ENCODE data around the gene SLC24A3.

The SLC24A3 gene

GRCh38 chr20:19301142-19301541 lies 88.7 kb downstream of the SLC24A3 start:
- in situ Hi-C loops (cut with HindIII; ENCODE audit: low sequenced_read_pairs): no loop called here

GRCh38 chr20:19301843-19302242 lies 89.4 kb downstream of the SLC24A3 start:
- in situ Hi-C loops (cut with HindIII; ENCODE audit: low sequenced_read_pairs): no loop called here

- in situ Hi-C loops (cut with HindIII; ENCODE audit: low sequenced_read_pairs): no loop called here
Observed at GRCh38 chr20:19302714-19303113, 90.3 kb downstream of the SLC24A3 start.

- in situ Hi-C loops (cut with HindIII; ENCODE audit: low sequenced_read_pairs): no loop called here
Observed at GRCh38 chr20:19304389-19304788, 91.9 kb downstream of the SLC24A3 start.

GRCh38 chr20:19304886-19305415 lies 92.5 kb downstream of the SLC24A3 start:
- in situ Hi-C loops (cut with HindIII; ENCODE audit: low sequenced_read_pairs): no loop called here

GRCh38 chr20:19308146-19308545 lies 95.7 kb downstream of the SLC24A3 start:
- in situ Hi-C loops (cut with HindIII; ENCODE audit: low sequenced_read_pairs): no loop called here

- in situ Hi-C loops (cut with HindIII; ENCODE audit: low sequenced_read_pairs): no loop called here
Observed at GRCh38 chr20:19310541-19310940, 98.1 kb downstream of the SLC24A3 start.

GRCh38 chr20:19313342-19314069 lies 101.1 kb downstream of the SLC24A3 start:
- in situ Hi-C loops (cut with HindIII; ENCODE audit: low sequenced_read_pairs): no loop called here

- in situ Hi-C loops (cut with HindIII; ENCODE audit: low sequenced_read_pairs): no loop called here
Observed at GRCh38 chr20:19314621-19315020, 102.2 kb downstream of the SLC24A3 start.

GRCh38 chr20:19317237-19318069 lies 105.0 kb downstream of the SLC24A3 start:
- in situ Hi-C loops (cut with HindIII; ENCODE audit: low sequenced_read_pairs): no loop called here

- in situ Hi-C loops (cut with HindIII; ENCODE audit: low sequenced_read_pairs): no loop called here
Observed at GRCh38 chr20:19318610-19319009, 106.2 kb downstream of the SLC24A3 start.

- in situ Hi-C loops (cut with HindIII; ENCODE audit: low sequenced_read_pairs): no loop called here
Observed at GRCh38 chr20:19320005-19320404, 107.6 kb downstream of the SLC24A3 start.

GRCh38 chr20:19321176-19321575 lies 108.7 kb downstream of the SLC24A3 start:
- in situ Hi-C loops (cut with HindIII; ENCODE audit: low sequenced_read_pairs): no loop called here

- in situ Hi-C loops (cut with HindIII; ENCODE audit: low sequenced_read_pairs): no loop called here
Observed at GRCh38 chr20:19322061-19322985, 109.9 kb downstream of the SLC24A3 start.

- in situ Hi-C loops (cut with HindIII; ENCODE audit: low sequenced_read_pairs): no loop called here
Observed at GRCh38 chr20:19327401-19327800, 115.0 kb downstream of the SLC24A3 start.

- in situ Hi-C loops (cut with HindIII; ENCODE audit: low sequenced_read_pairs): no loop called here
Observed at GRCh38 chr20:19328676-19329075, 116.2 kb downstream of the SLC24A3 start.

- in situ Hi-C loops (cut with HindIII; ENCODE audit: low sequenced_read_pairs): no loop called here
Observed at GRCh38 chr20:19330038-19330437, 117.6 kb downstream of the SLC24A3 start.

- in situ Hi-C loops (cut with HindIII; ENCODE audit: low sequenced_read_pairs): no loop called here
Observed at GRCh38 chr20:19330731-19331130, 118.3 kb downstream of the SLC24A3 start.

- in situ Hi-C loops (cut with HindIII; ENCODE audit: low sequenced_read_pairs): no loop called here
Observed at GRCh38 chr20:19333563-19333962, 121.1 kb downstream of the SLC24A3 start.

GRCh38 chr20:19335341-19335740 lies 122.9 kb downstream of the SLC24A3 start:
- in situ Hi-C loops (cut with HindIII; ENCODE audit: low sequenced_read_pairs): no loop called here

- in situ Hi-C loops (cut with HindIII; ENCODE audit: low sequenced_read_pairs): no loop called here
Observed at GRCh38 chr20:19335916-19336315, 123.5 kb downstream of the SLC24A3 start.
